PC-3 (cell line): ENCODE results near the gene C2. TPM values are rescaled to one million over a fixed set of nuclear protein-coding genes. Genes with fewer than 3 reads are reported as not detected.
A peak's percentile ranks its signal among the peaks of the same experiment; 100 is the strongest.

Source experiments
- ATAC-seq: fragments of 200-7000 bp; cut with Tn5 transposase; 2 replicates; pipeline ENCODE4 v1.9.1; 2020; ENCODE audit warnings: mild to moderate bottlenecking, moderate library complexity
- BruUV-seq: library from RNA; stranded (reverse); fragments of 400-500 nt; replicated peaks from 2 replicates; lab custom pipeline; 2021; lab: Mats Ljungman, UMichigan
- CTCF ChIA-PET: fragments of 300-600 bp; sonication (Branson Sonifier 250); formaldehyde crosslinking; loops from one replicate; lab custom pipeline; 2022; ENCODE audit warnings: antibody characterized with exemption; lab: Charles Lee
- POLR2A ChIA-PET: fragments of 300-600 bp; sonication (Branson Sonifier 250); formaldehyde crosslinking; loops from one replicate; lab custom pipeline; 2022; ENCODE audit warnings: antibody characterized with exemption; ENCODE audit not compliant: unreplicated experiment; lab: Charles Lee
- DNase-seq: peaks from one replicate; pipeline ENCODE4 v3.0.0-alpha.2; 2015
- H2AFZ ChIP-seq: fragments of 300-600 bp; sonication (generic); 2 replicates; pipeline ENCODE4 v1.6.0; 2016; ENCODE audit warnings: antibody characterized with exemption, low read length
- H3F3A ChIP-seq: fragments of 300-600 bp; sonication (generic); one replicate; pipeline ENCODE4 v1.6.0; 2017; ENCODE audit warnings: antibody characterized with exemption, low read length, control low read depth, mild to moderate bottlenecking; ENCODE audit not compliant: unreplicated experiment
- H3K27ac ChIP-seq: fragments of 300-600 bp; sonication (generic); 2 replicates; pipeline ENCODE4 v1.5.1; 2016; ENCODE audit warnings: mild to moderate bottlenecking, low read length
- H3K27me3 ChIP-seq: fragments of 300-600 bp; sonication (generic); 2 replicates; pipeline ENCODE4 v1.6.1; 2016; ENCODE audit warnings: low read length, mixed read lengths
- H3K36me3 ChIP-seq: fragments of 300-600 bp; sonication (generic); 2 replicates; pipeline ENCODE4 v1.6.1; 2016; ENCODE audit warnings: low read depth, mixed run types, low read length, mixed read lengths
- H3K4me1 ChIP-seq: fragments of 300-600 bp; sonication (generic); 2 replicates; pipeline ENCODE4 v1.5.1; 2016; ENCODE audit warnings: low read length; ENCODE audit not compliant: insufficient read depth
- H3K4me2 ChIP-seq: fragments of 300-600 bp; sonication (generic); 2 replicates; pipeline ENCODE4 v1.6.0; 2016; ENCODE audit warnings: low read length
- H3K4me3 ChIP-seq: fragments of 300-600 bp; sonication (generic); 2 replicates; pipeline ENCODE4 v1.5.1; 2016; ENCODE audit warnings: mild to moderate bottlenecking, low read length, mixed read lengths
- H3K79me2 ChIP-seq: fragments of 300-600 bp; sonication (generic); 2 replicates; pipeline ENCODE4 v1.6.1; 2017; ENCODE audit warnings: low read length, mixed read lengths
- H3K9ac ChIP-seq: fragments of 300-600 bp; sonication (generic); 2 replicates; pipeline ENCODE4 v1.6.0; 2016; ENCODE audit warnings: mild to moderate bottlenecking, low read length
- H3K9me2 ChIP-seq: fragments of 300-600 bp; sonication (generic); replicated peaks from 2 replicates; pipeline ENCODE4 v1.6.1; 2016; ENCODE audit warnings: mixed run types, low read length, mixed read lengths
- H3K9me3 ChIP-seq: fragments of 300-600 bp; sonication (generic); 2 replicates; pipeline ENCODE4 v1.6.1; 2016; ENCODE audit warnings: low read length, mixed read lengths
- H4K20me1 ChIP-seq: fragments of 300-600 bp; sonication (generic); 2 replicates; pipeline ENCODE4 v1.6.1; 2016; ENCODE audit warnings: low read length, mixed read lengths
- CTCF ChIP-seq: fragments of 300-600 bp; sonication (generic); conservative IDR thresholded peaks from 2 replicates; pipeline ENCODE4 v1.5.1; 2017; ENCODE audit warnings: antibody characterized with exemption, low read depth, mild to moderate bottlenecking, low read length
- EZH2 ChIP-seq: fragments of 300-600 bp; sonication (generic); IDR thresholded peaks from one replicate; pipeline ENCODE4 v1.6.1; 2017; ENCODE audit warnings: antibody characterized with exemption, mild to moderate bottlenecking, low read length; ENCODE audit not compliant: unreplicated experiment
- EZH2phosphoT487 ChIP-seq: fragments of 300-600 bp; sonication (generic); IDR thresholded peaks from 2 replicates; pipeline ENCODE4 v1.6.1; 2018; ENCODE audit warnings: mild to moderate bottlenecking, antibody characterized with exemption, low read length, borderline replicate concordance
- intact Hi-C: fragments of 100-400 bp; cut with micrococcal nuclease; formaldehyde crosslinking; loops from 2 replicates; pipeline ENCODE4 v1.9.0; 2023
- total RNA-seq: library from RNA; depleted of rRNA; stranded (reverse); fragments of >200 nt; gene quantifications from 2 replicates; pipeline ENCODE4 v1.2.3, GENCODE V29; 2014

The C2 gene
- total RNA-seq, 1 experiment from 2014 or later, result not detected

DNA sequence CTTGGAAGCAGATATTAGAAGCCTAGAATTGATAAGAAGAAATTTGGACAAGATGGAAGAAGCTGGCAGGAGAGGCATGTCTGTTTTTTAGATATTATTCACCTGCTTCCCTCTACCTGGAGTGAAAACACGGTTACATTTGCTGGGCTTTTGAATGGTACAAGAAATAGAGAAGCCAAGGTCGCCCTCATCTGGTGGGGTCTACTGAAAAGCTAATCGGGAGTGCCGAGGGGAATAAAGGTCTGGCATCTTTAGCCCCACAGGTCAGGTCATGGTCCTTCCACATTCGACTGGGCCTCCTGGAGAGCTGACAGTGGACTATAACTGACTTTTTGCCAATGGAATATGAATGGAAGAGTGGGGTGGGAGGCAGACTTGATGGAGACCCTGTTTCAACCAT lies 4.6 kb upstream of the C2 start:
- ATAC-seq (0 out of 2 replicates have a peak, but pooled peaks have one; percentile 38), DNase-seq (peak; percentile 35)
- no peak for TF ChIP-seq EZH2phosphoT487
- TF ChIP-seq CTCF, result peak; percentile 43; the same call in 1 of the 2 replicates
- Histone ChIP-seq H3K79me2 (no peaks in the 10 kb centered on the region), H3K9me2 (no peaks in the 10 kb centered on the region), H3K4me3 (no peak overlapping the region), H3K27me3 (no peaks in the 10 kb centered on the region), H3F3A (no peaks in the 10 kb centered on the region), H4K20me1 (no peaks in the 10 kb centered on the region), H3K4me1 (no peaks in the 10 kb centered on the region), H2AFZ (no peak overlapping the region), H3K9me3 (no peaks in the 10 kb centered on the region), H3K36me3 (no peaks in the 10 kb centered on the region), H3K27ac (no peak overlapping the region), H3K4me2 (no peak overlapping the region), H3K9ac (no peak overlapping the region)
- BruUV-seq, result no TSS peak
- ChIA-PET CTCF (no interaction called here), POLR2A (no interaction called here)
- intact Hi-C loops, result no loop called here

DNA sequence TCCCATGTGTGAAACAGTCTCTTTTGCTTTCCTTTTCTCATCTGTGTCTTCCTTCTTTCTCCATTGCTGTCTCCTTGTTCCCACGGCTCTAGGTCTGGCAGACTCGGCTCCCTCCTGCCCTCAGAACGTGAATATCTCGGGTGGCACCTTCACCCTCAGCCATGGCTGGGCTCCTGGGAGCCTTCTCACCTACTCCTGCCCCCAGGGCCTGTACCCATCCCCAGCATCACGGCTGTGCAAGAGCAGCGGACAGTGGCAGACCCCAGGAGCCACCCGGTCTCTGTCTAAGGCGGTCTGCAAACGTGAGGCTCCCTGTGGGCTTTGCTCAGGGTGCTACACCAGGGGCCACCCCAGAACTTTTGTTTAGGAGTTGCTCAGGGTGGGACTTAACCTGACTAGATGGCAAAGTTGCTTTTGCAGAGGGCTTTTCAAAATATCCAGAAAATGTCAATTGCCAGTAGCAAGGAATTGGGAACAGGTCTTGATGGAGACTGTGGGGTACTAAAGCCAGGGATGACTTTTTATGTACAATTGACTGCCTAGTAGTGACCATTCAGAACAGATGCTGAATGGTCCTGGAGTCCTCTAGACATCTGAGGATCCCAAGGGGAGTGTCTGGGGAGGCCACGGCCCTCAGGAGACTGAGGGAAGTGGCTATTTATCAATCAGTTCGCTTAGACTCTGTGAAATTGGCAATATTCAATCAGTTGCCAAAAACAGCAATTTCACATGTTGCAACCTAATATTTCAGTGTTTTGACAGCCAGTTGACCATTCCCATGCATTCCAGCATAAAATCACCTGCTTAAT lies 550 bp downstream of the C2 start:
- H3K4me1 ChIP-seq, result no peaks in the 10 kb centered on the region
- H3K9ac ChIP-seq, result no peak overlapping the region
- ChIA-PET CTCF (no interaction called here), POLR2A (no interaction called here)
- H3K27me3 ChIP-seq, result no peaks in the 10 kb centered on the region
- DNase-seq, result no peak
- no peaks in the 10 kb centered on the region for H3K36me3 ChIP-seq
- H3F3A ChIP-seq, result no peaks in the 10 kb centered on the region
- H3K27ac ChIP-seq, result no peak overlapping the region
- H3K79me2 ChIP-seq, result no peaks in the 10 kb centered on the region
- no peaks in the 10 kb centered on the region for H3K9me3 ChIP-seq
- TF ChIP-seq CTCF, result no peak
- no peak for TF ChIP-seq EZH2
- TF ChIP-seq EZH2phosphoT487, result no peak
- no peaks in the 10 kb centered on the region for H3K9me2 ChIP-seq
- H3K4me2 ChIP-seq, result no peak overlapping the region
- intact Hi-C loops, result no loop called here
- no peak overlapping the region for H3K4me3 ChIP-seq
- no TSS peak for BruUV-seq
- H4K20me1 ChIP-seq, result no peaks in the 10 kb centered on the region
- no peak for ATAC-seq
- H2AFZ ChIP-seq, result no peak overlapping the region

- H3K4me1 ChIP-seq, result no peaks in the 10 kb centered on the region
- no peaks in the 10 kb centered on the region for H3K79me2 ChIP-seq
- H3K36me3 ChIP-seq, result no peaks in the 10 kb centered on the region
- H3K4me2 ChIP-seq, result no peak overlapping the region
- BruUV-seq, result no TSS peak
- no peaks in the 10 kb centered on the region for H3F3A ChIP-seq
- no peak for TF ChIP-seq CTCF
- no peak for TF ChIP-seq EZH2phosphoT487
- no peaks in the 10 kb centered on the region for H3K9me3 ChIP-seq
- no peak overlapping the region for H3K9ac ChIP-seq
- POLR2A ChIA-PET, result no interaction called here
- no peaks in the 10 kb centered on the region for H4K20me1 ChIP-seq
- CTCF ChIA-PET, result no interaction called here
- H3K4me3 ChIP-seq, result no peak overlapping the region
- intact Hi-C loops, result no loop called here
- H3K27me3 ChIP-seq, result no peaks in the 10 kb centered on the region
- no peak overlapping the region for H3K27ac ChIP-seq
- H2AFZ ChIP-seq, result no peak overlapping the region
- no peak for DNase-seq
- ATAC-seq, result no peak
- H3K9me2 ChIP-seq, result no peaks in the 10 kb centered on the region
Measured at GRCh38 chr6:31928672-31928939, 1.1 kb downstream of the C2 start.
